H1 (cell line): ENCODE measurements around the gene BAZ2B. TPM values are rescaled to one million over a fixed set of nuclear protein-coding genes. Genes with fewer than 3 reads are reported as not detected.

Experiments used
- CTCF ChIA-PET: fragments of 300-600 bp; sonication (Branson Sonifier 250); formaldehyde crosslinking; loops from one replicate; lab custom pipeline; 2021; ENCODE audit not compliant: partially characterized antibody; lab: Charles Lee
- POLR2A ChIA-PET: fragments of 300-600 bp; sonication (Branson Sonifier 250); formaldehyde crosslinking; loops from one replicate; lab custom pipeline; 2021; ENCODE audit warnings: inconsistent platforms; ENCODE audit not compliant: partially characterized antibody; lab: Charles Lee
- DNase-seq, 2 experiments: peaks; one replicate each; pipeline versions ENCODE4 v3.0.0 to v3.0.0-alpha.2; 2010 to 2022; ENCODE audit warnings: low spot score in 2 of 2, low read depth in 1 of 2, mixed read lengths in 1 of 2
- FAIRE-seq: peaks from 2 replicates; lab custom pipeline; 2011; peaks lifted over from hg19 to GRCh38; lab: Jason Lieb, UNC
- H2AFZ ChIP-seq: 2 replicates; pipeline ENCODE4 v1.8.1; 2012; ENCODE audit warnings: low read length, inconsistent platforms
- H2AK5ac ChIP-seq: 2 replicates; pipeline ENCODE4 v1.6.1; 2013; ENCODE audit warnings: low read depth, low read length
- H2BK120ac ChIP-seq: replicated peaks from 2 replicates; pipeline ENCODE3; 2013; ENCODE audit warnings: low read depth, low read length, inconsistent platforms
- H2BK12ac ChIP-seq: 2 replicates; pipeline ENCODE4 v1.6.1; 2013; ENCODE audit warnings: low read depth, low read length
- H2BK15ac ChIP-seq: 2 replicates; pipeline ENCODE4 v1.6.1; 2013; ENCODE audit warnings: low read length
- H2BK20ac ChIP-seq: 2 replicates; pipeline ENCODE4 v1.6.1; 2013; ENCODE audit warnings: low read length
- H2BK5ac ChIP-seq: 2 replicates; pipeline ENCODE4 v1.6.1; 2013; ENCODE audit warnings: low read depth, low read length
- H3K14ac ChIP-seq: 2 replicates; pipeline ENCODE4 v1.6.1; 2013; ENCODE audit warnings: inconsistent platforms; ENCODE audit not compliant: insufficient read length
- H3K18ac ChIP-seq: 2 replicates; pipeline ENCODE4 v1.6.1; 2013; ENCODE audit warnings: low read length; ENCODE audit errors: extremely low read depth
- H3K23ac ChIP-seq: 2 replicates; pipeline ENCODE4 v1.6.1; 2013; ENCODE audit warnings: inconsistent platforms; ENCODE audit not compliant: insufficient read length
- H3K23me2 ChIP-seq: 2 replicates; pipeline ENCODE4 v1.6.1; 2013; ENCODE audit warnings: low read depth, low read length
- H3K27ac ChIP-seq: 2 replicates; pipeline ENCODE4 v1.6.1; 2011; ENCODE audit warnings: low read depth, low read length, inconsistent platforms
- H3K27me3 ChIP-seq, 4 experiments: replicated peaks in 1 of 4; 1 replicate in 1 of 4; 2 replicates in 3 of 4; pipeline versions ENCODE4 v1.6.1 to v1.8.1; 2011 to 2013; ENCODE audit warnings: low read length in 3 of 4, mild to moderate bottlenecking in 3 of 4, inconsistent platforms in 2 of 4, mixed read lengths in 2 of 4, moderate library complexity in 1 of 4; ENCODE audit not compliant: control insufficient read depth in 3 of 4, insufficient read depth in 3 of 4; ENCODE audit errors: extremely low read depth in 1 of 4
- H3K36me3 ChIP-seq, 4 experiments: 2 replicates each; pipeline versions ENCODE4 v1.6.1 to v1.8.1; 2011 to 2013; ENCODE audit warnings: mild to moderate bottlenecking in 4 of 4, low read length in 3 of 4, moderate library complexity in 2 of 4, control low read depth in 1 of 4, inconsistent platforms in 1 of 4; ENCODE audit not compliant: insufficient read depth in 4 of 4, control insufficient read depth in 2 of 4
- H3K4ac ChIP-seq: replicated peaks from 2 replicates; pipeline ENCODE3; 2013; ENCODE audit warnings: low read length, low read depth, mixed read lengths, inconsistent platforms; ENCODE audit not compliant: insufficient read length
- H3K4me1 ChIP-seq, 4 experiments: replicated peaks in 1 of 4; 1 replicate in 1 of 4; 2 replicates in 3 of 4; pipeline versions ENCODE4 v1.6.1 to v1.8.1; 2011 to 2013; ENCODE audit warnings: low read length in 3 of 4, inconsistent platforms in 2 of 4, mixed read lengths in 1 of 4; ENCODE audit not compliant: insufficient read depth in 4 of 4, control insufficient read depth in 3 of 4
- H3K4me2 ChIP-seq, 2 experiments: 2 replicates each; pipeline versions ENCODE4 v1.6.1 to v1.8.1; 2011 to 2013; ENCODE audit warnings: low read depth in 2 of 2, low read length in 2 of 2, control low read depth in 1 of 2, inconsistent platforms in 1 of 2, mild to moderate bottlenecking in 1 of 2; ENCODE audit not compliant: insufficient read depth in 1 of 2
- H3K4me3 ChIP-seq, 4 experiments: fragments of 200-600, 300-600 bp in 1 of 4; sonication (generic), shearing (Covaris generic), sonication (Bioruptor Twin) in 1 of 4; 2 replicates each; pipeline versions ENCODE4 v1.5.1 to v1.8.1; 2011 to 2016; ENCODE audit warnings: low read length in 4 of 4, low read depth in 3 of 4, control low read depth in 2 of 4, inconsistent platforms in 2 of 4, mild to moderate bottlenecking in 2 of 4, mixed read lengths in 1 of 4, moderate library complexity in 1 of 4; ENCODE audit not compliant: insufficient read depth in 2 of 4; ENCODE audit errors: extremely low read depth in 1 of 4
- H3K56ac ChIP-seq: replicated peaks from 2 replicates; pipeline ENCODE3; 2013; ENCODE audit warnings: low read depth, mild to moderate bottlenecking, mixed read lengths, low read length, inconsistent platforms; ENCODE audit not compliant: insufficient read length
- H3K79me1 ChIP-seq: 2 replicates; pipeline ENCODE4 v1.6.1; 2013; ENCODE audit warnings: low read depth, low read length, control low read depth
- H3K79me2 ChIP-seq, 2 experiments: 2 replicates each; pipeline versions ENCODE4 v1.6.1 to v1.8.1; 2012 to 2013; ENCODE audit warnings: low read length in 2 of 2, mild to moderate bottlenecking in 2 of 2, inconsistent platforms in 1 of 2; ENCODE audit not compliant: insufficient read depth in 2 of 2, control insufficient read depth in 1 of 2
- H3K9ac ChIP-seq, 4 experiments: replicated peaks in 1 of 4; 1 replicate in 1 of 4; 2 replicates in 3 of 4; pipeline versions ENCODE4 v1.6.1 to v1.8.1; 2011 to 2013; ENCODE audit warnings: low read depth in 3 of 4, low read length in 3 of 4, control low read depth in 2 of 4, mild to moderate bottlenecking in 2 of 4, moderate library complexity in 2 of 4, inconsistent platforms in 1 of 4; ENCODE audit errors: extremely low read depth in 1 of 4
- H3K9me3 ChIP-seq, 2 experiments: 2 replicates each; pipeline versions ENCODE4 v1.6.1 to v1.8.1; 2012 to 2013; ENCODE audit warnings: mild to moderate bottlenecking in 2 of 2, moderate library complexity in 2 of 2, control low read depth in 1 of 2, inconsistent platforms in 1 of 2, low read depth in 1 of 2, low read length in 1 of 2, mixed read lengths in 1 of 2; ENCODE audit not compliant: insufficient read depth in 2 of 2
- H4K20me1 ChIP-seq, 2 experiments: replicated peaks in 1 of 2; 2 replicates each; pipeline versions ENCODE3 to v1.8.1; 2011 to 2013; ENCODE audit warnings: inconsistent platforms in 2 of 2, low read length in 2 of 2, mild to moderate bottlenecking in 1 of 2; ENCODE audit not compliant: insufficient read depth in 2 of 2, control insufficient read depth in 1 of 2
- H4K5ac ChIP-seq: 2 replicates; pipeline ENCODE4 v1.6.1; 2013; ENCODE audit warnings: low read length, low read depth, mixed read lengths, inconsistent platforms; ENCODE audit not compliant: insufficient read length
- H4K8ac ChIP-seq: 2 replicates; pipeline ENCODE4 v1.8.0; 2013; ENCODE audit warnings: mild to moderate bottlenecking, moderate library complexity, low read length, inconsistent platforms; ENCODE audit not compliant: insufficient read depth; ENCODE audit errors: extremely low read depth
- H4K91ac ChIP-seq: replicated peaks from 2 replicates; pipeline ENCODE3; 2013; ENCODE audit warnings: low read length, mixed read lengths, inconsistent platforms; ENCODE audit not compliant: insufficient read length
- ASH2L ChIP-seq: fragments of 200-600, 300-600 bp; sonication (generic); IDR thresholded peaks from one replicate; pipeline ENCODE4 v1.7.1; 2017; ENCODE audit warnings: low read length
- CREB1 ChIP-seq: IDR thresholded peaks from 2 replicates; pipeline ENCODE4 v1.6.1; 2012; ENCODE audit warnings: inconsistent platforms
- CTCF ChIP-seq, 3 experiments: IDR thresholded peaks; 1 replicate in 2 of 3; 2 replicates in 1 of 3; pipeline versions ENCODE4 v1.5.1 to v1.6.1; 2011; ENCODE audit warnings: low read length in 3 of 3, mild to moderate bottlenecking in 3 of 3, inconsistent platforms in 2 of 3, low read depth in 1 of 3, moderate library complexity in 1 of 3; ENCODE audit not compliant: insufficient read depth in 1 of 3; ENCODE audit errors: control extremely low read depth in 1 of 3
- HDAC2 ChIP-seq, 2 experiments: fragments of 300-600 bp in 1 of 2; sonication (generic) in 1 of 2; IDR thresholded peaks; 2 replicates each; pipeline ENCODE4 v1.6.1; 2011 to 2012; ENCODE audit warnings: low read depth in 2 of 2, low read length in 2 of 2, mild to moderate bottlenecking in 2 of 2, moderate library complexity in 2 of 2, borderline replicate concordance in 1 of 2, inconsistent platforms in 1 of 2
- JUN ChIP-seq: IDR thresholded peaks from 2 replicates; pipeline ENCODE4 v1.6.1; 2011; ENCODE audit warnings: low read depth, mild to moderate bottlenecking, improper control_type of control experiment, low read length
- RAD21 ChIP-seq, 2 experiments: IDR thresholded peaks in 1 of 2; conservative IDR thresholded peaks in 1 of 2; 2 replicates each; pipeline ENCODE4 v1.6.1; 2011; ENCODE audit warnings: low read depth in 2 of 2, low read length in 2 of 2, improper control_type of control experiment in 1 of 2, inconsistent platforms in 1 of 2, mild to moderate bottlenecking in 1 of 2, moderate library complexity in 1 of 2
- RNF2 ChIP-seq: fragments of 200-900, 300-1000 bp; sonication (generic); IDR thresholded peaks from 2 replicates; pipeline ENCODE4 v1.7.1; 2016; ENCODE audit warnings: borderline replicate concordance, low read depth, mild to moderate bottlenecking, antibody characterized with exemption, low read length; ENCODE audit not compliant: poor library complexity, severe bottlenecking; ENCODE audit errors: missing control alignments
- RXRA ChIP-seq: IDR thresholded peaks from 2 replicates; pipeline ENCODE4 v1.6.1; 2011; ENCODE audit warnings: low read depth, mild to moderate bottlenecking, low read length, moderate library complexity; ENCODE audit not compliant: insufficient read depth
- TAF1 ChIP-seq: IDR thresholded peaks from 2 replicates; pipeline ENCODE4 v1.6.1; 2011; ENCODE audit warnings: mild to moderate bottlenecking, low read depth, low read length
- TAF7 ChIP-seq: optimal IDR thresholded peaks from 2 replicates; pipeline ENCODE3; 2011; ENCODE audit warnings: low read depth, mild to moderate bottlenecking, inconsistent platforms, low read length, moderate library complexity, borderline replicate concordance
- TBP ChIP-seq: IDR thresholded peaks from 2 replicates; pipeline ENCODE4 v1.6.1; 2011; ENCODE audit warnings: low read depth, low read length, improper control_type of control experiment
- TCF12 ChIP-seq: IDR thresholded peaks from 2 replicates; pipeline ENCODE4 v1.6.1; 2011; ENCODE audit warnings: low read depth, mild to moderate bottlenecking, low read length
- polyA plus RNA-seq, 7 experiments: library from polyadenylated mRNA; depleted of rRNA in 3 of 7; stranded (reverse) in 5 of 7; unstranded in 2 of 7; fragments of >200 nt in 5 of 7; fragments of 200-250 nt in 2 of 7; gene quantifications; 1 replicate in 5 of 7; 2 replicates in 1 of 7; 4 replicates in 1 of 7; pipeline versions ENCODE4 v1.2.1 to v1.2.3, GENCODE V29; 2011 to 2013; ENCODE audit warnings: missing spikeins in 2 of 7, mixed read lengths in 2 of 7
- total RNA-seq: library from RNA; stranded (reverse); fragmentation: NEBNext Ultra II Directional; extraction: Animal tissue kit (Norgen Biotek cat#: 25700); gene quantifications from 2 replicates; pipeline ENCODE4 v1.2.1, GENCODE V29; 2021

Gene BAZ2B
- total and polyA plus RNA-seq, 2 of the 8 experiments (the other 6 are each of a cell fraction or from before 2014, with no cell fraction given): 15.2 to 46.3 TPM

DNA sequence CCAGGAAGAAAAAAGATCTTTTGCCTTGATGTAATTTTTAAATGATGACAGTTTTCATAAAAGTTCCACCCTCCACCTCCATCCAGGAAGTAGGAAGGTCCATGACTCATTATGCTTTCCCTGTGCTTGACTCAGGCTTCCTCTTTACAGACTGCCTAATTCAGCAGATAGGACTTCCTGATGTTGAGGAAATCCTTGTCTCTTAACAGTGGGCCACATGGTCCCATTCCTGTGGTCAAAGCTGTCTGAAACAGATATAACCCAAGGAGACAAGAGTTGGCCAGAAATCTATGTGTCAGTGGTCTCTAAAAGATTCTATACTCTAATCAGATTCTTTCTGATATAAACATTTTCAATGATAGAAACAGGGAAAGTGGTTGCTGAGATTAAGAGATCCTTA lies 119.1 kb downstream of the BAZ2B start:
- Histone ChIP-seq H2AFZ (no peak overlapping the region), H3K36me3 (peaks cover 0 to 3% (median 0%) of the 10 kb centered on the region in 4 experiments; a peak in 1 of 8 replicates), H3K27me3 (no peaks in the 10 kb centered on the region), H3K79me2 (no peaks in the 10 kb centered on the region), H2BK12ac (no peak overlapping the region), H3K23ac (no peak overlapping the region), H4K8ac (no peak overlapping the region), H3K14ac (no peak overlapping the region), H3K79me1 (no peaks in the 10 kb centered on the region), H3K4me3 (no peak overlapping the region), H4K91ac (no peak overlapping the region), H3K4me1 (no peaks in the 10 kb centered on the region), H2BK20ac (no peak overlapping the region), H4K20me1 (no peaks in the 10 kb centered on the region), H2AK5ac (no peak overlapping the region), H3K18ac (no peak overlapping the region), H2BK120ac (no peak overlapping the region), H2BK5ac (no peak overlapping the region), H2BK15ac (no peak overlapping the region), H3K27ac (no peak overlapping the region), H4K5ac (no peak overlapping the region), H3K56ac (no peak overlapping the region), H3K23me2 (no peaks in the 10 kb centered on the region), H3K4ac (no peak overlapping the region), H3K4me2 (no peak overlapping the region), H3K9ac (no peak overlapping the region), H3K9me3 (no peaks in the 10 kb centered on the region; a peak in 1 of 4 replicates)
- CTCF ChIA-PET: no interaction called here
- POLR2A ChIA-PET: no interaction called here
- DNase-seq: no peak
- peak; percentile 19 for FAIRE-seq
- TF ChIP-seq CTCF (IDR thresholded peaks at IDR 0.05; ENCODE audit: control extremely low read depth in 1 of 3, insufficient read depth in 1 of 3, low read depth in 1 of 3, low read length in 3 of 3) (no peak), TBP (no peak), TCF12 (no peak), ASH2L (no peak), RXRA (no peak), RNF2 (no peak), TAF7 (no peak), HDAC2 (IDR thresholded peaks at IDR 0.05; ENCODE audit: borderline replicate concordance in 1 of 2, low read depth in 2 of 2, low read length in 2 of 2) (no peak), TAF1 (no peak), CREB1 (no peak), JUN (no peak), RAD21 (IDR thresholded peaks at IDR 0.05 in 1 of 2, conservative IDR thresholded peaks at IDR 0.05 in 1 of 2; ENCODE audit: low read depth in 2 of 2, low read length in 2 of 2) (no peak)
